A673 (cell line): ENCODE measurements around the gene CBX7.

Source experiments
- CTCF ChIP-seq: fragments of 300-800, 200-600 bp; sonication (generic); conservative IDR thresholded peaks from 2 replicates; pipeline ENCODE4 v1.5.1; 2017; ENCODE audit warnings: low read depth, mild to moderate bottlenecking, antibody characterized with exemption, low read length, moderate library complexity, mixed read lengths
- EZH2 ChIP-seq: fragments of 200-600 bp; sonication (generic); IDR thresholded peaks from 2 replicates; pipeline ENCODE4 v1.6.1; 2017; ENCODE audit warnings: borderline replicate concordance, low read depth, mild to moderate bottlenecking, mixed read lengths, antibody characterized with exemption, low read length; ENCODE audit not compliant: poor library complexity, severe bottlenecking

DNA sequence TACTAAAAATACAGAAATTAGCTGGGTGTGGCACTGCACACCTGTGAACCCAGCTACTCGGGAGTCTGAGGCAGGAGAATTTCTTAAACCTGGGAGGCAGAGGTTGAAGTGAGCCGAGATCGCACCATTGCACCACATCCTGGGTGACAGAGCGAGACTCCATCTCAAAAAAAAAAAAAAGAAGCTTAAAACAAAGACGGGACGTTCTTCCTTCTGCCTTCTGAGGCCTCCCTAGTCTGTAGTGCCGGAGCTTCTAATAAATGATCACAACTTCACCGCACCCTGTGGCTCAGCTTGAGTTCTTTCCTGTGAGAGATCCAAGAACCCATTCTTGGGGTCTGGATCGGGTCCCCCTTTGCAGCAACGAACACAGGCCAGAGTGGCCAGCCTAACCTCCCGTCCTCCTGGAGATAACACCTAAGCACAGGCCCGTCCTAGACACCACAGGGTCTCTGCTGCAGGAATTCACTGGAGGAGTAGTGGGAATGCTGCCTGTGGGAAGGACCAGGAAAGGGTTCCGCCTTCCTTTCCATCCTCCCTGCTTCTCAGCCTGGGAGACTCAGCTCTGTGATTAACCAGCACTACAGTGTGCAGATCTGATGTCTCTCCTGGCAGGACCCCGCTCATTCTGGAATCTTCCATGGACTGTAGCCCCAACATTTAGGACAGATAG, 57.6 kb downstream of the CBX7 start:
- TF ChIP-seq CTCF (no peak), EZH2 (no peak)
